HepG2 (cell line): Measurements from ENCODE around the gene ANAPC10. TPM values are rescaled to one million over a fixed set of nuclear protein-coding genes. Genes with fewer than 3 reads are reported as not detected.

Experiments
- CHD2 ChIP-seq: IDR thresholded peaks from 2 replicates; pipeline ENCODE4 v1.6.1; 2011; ENCODE audit warnings: low read depth, low read length, improper control_type of control experiment
- ZBTB39 ChIP-seq: sonication (generic); formaldehyde crosslinking; IDR thresholded peaks from 2 replicates; pipeline ENCODE4 v1.5.0; 2020; ENCODE audit warnings: missing genetic modification reagents
- ZNF317 ChIP-seq: sonication (generic); formaldehyde crosslinking; IDR thresholded peaks from 2 replicates; pipeline ENCODE4 v1.5.0; 2020; ENCODE audit warnings: mild to moderate bottlenecking, missing genetic modification reagents
- ZNF329 ChIP-seq: sonication (generic); formaldehyde crosslinking; IDR thresholded peaks from 2 replicates; pipeline ENCODE4 v1.9.0; 2021; ENCODE audit warnings: low read depth, mild to moderate bottlenecking, missing genetic modification reagents
- ZNF362 ChIP-seq: sonication (generic); formaldehyde crosslinking; IDR thresholded peaks from 2 replicates; pipeline ENCODE4 v1.4.0; 2020; ENCODE audit warnings: missing genetic modification reagents, mild to moderate bottlenecking, borderline replicate concordance
- ZNF713 ChIP-seq: sonication (generic); formaldehyde crosslinking; IDR thresholded peaks from 2 replicates; pipeline ENCODE4 v1.4.0; 2020; ENCODE audit warnings: mild to moderate bottlenecking, missing genetic modification reagents
- polyA plus RNA-seq, 8 experiments: library from polyadenylated mRNA; depleted of rRNA in 3 of 8; stranded (reverse) in 7 of 8; unstranded in 1 of 8; fragments of >200 nt; fragmentation: Illumina TruSeq in 4 of 8; extraction: Trizol in 4 of 8; gene quantifications; 2 replicates each; pipeline versions ENCODE4 v1.2.1 to v1.2.3, GENCODE V29; 2011 to 2016; ENCODE audit warnings: low read depth in 4 of 8, missing spikeins in 1 of 8, mixed read lengths in 1 of 8; ENCODE audit not compliant: insufficient read depth in 1 of 8
- total RNA-seq, 5 experiments: library from RNA; depleted of rRNA; stranded (reverse); fragments of >200 nt; fragmentation: Illumina TruSeq; extraction: Trizol; gene quantifications; 2 replicates each; pipeline ENCODE4 v1.2.3, GENCODE V29; 2016; ENCODE audit warnings: low read depth in 1 of 5
- TF ChIP-seq, protein P1 (sequence below): sonication (generic); formaldehyde crosslinking; IDR thresholded peaks from 2 replicates; pipeline ENCODE4 v1.5.0; 2020; ENCODE audit warnings: mild to moderate bottlenecking, missing genetic modification reagents, borderline replicate concordance
- TF ChIP-seq, protein P2 (sequence below): IDR thresholded peaks from 2 replicates; pipeline ENCODE4 v1.6.1; 2016; ENCODE audit warnings: missing genetic modification reagents, missing compliant biosample characterization
- TF ChIP-seq, protein P3 (sequence below): sonication (generic); formaldehyde crosslinking; IDR thresholded peaks from 2 replicates; pipeline ENCODE4 v1.5.0; 2020; ENCODE audit warnings: mild to moderate bottlenecking, missing genetic modification reagents
- TF ChIP-seq, protein P4 (sequence below): sonication (generic); formaldehyde crosslinking; IDR thresholded peaks from 2 replicates; pipeline ENCODE4 v1.5.1; 2020; ENCODE audit warnings: missing genetic modification reagents, mild to moderate bottlenecking, borderline replicate concordance

ANAPC10 gene
- total and polyA plus RNA-seq, 2 of the 13 experiments (the other 11 are each of a cell fraction or from before 2014, with no cell fraction given), result 21.9 to 32.7 TPM

DNA sequence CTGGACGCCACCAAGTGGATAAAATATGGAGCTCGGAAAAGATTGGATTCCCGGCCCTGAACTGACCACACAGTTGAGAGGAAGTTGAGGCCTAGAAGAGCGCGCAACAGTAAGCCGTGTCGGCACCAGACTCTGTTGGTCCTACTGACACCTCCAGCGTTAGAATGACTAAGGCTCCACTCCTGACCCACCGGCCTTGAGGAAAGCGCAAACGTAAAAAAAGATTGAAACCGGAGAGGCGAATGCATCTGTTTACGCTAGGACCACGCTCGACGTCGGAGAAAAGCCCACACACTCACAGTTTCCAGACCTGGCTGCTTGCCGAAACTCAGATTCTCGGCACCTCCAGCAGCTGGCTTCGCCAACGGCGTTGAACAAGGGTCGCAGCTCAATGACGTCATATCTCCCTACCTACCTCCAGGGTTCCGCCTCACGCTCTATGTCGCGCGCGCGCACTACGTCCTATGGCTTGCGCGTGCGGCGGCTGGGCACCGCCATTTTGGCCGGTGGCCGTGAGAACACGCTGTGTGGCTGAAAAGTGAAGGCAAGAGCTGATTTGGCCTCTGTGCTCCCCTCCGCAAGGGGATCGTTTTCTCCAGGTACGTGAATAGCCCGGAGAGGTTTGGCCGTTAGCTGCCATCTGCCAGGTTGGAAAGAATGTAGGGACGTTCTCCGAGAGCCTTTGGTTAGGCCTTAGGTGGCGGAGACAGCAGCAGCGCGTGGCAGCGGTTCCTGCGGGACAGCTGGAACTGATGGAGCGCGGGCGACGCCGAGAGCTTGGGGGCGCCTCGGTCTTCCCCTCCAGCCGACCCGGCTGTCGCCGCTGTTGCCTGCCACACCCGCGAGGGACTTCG lies at the start of gene ANAPC10, which contains the start of gene ABCE1 (continued):
- TF ChIP-seq, protein P1, sequence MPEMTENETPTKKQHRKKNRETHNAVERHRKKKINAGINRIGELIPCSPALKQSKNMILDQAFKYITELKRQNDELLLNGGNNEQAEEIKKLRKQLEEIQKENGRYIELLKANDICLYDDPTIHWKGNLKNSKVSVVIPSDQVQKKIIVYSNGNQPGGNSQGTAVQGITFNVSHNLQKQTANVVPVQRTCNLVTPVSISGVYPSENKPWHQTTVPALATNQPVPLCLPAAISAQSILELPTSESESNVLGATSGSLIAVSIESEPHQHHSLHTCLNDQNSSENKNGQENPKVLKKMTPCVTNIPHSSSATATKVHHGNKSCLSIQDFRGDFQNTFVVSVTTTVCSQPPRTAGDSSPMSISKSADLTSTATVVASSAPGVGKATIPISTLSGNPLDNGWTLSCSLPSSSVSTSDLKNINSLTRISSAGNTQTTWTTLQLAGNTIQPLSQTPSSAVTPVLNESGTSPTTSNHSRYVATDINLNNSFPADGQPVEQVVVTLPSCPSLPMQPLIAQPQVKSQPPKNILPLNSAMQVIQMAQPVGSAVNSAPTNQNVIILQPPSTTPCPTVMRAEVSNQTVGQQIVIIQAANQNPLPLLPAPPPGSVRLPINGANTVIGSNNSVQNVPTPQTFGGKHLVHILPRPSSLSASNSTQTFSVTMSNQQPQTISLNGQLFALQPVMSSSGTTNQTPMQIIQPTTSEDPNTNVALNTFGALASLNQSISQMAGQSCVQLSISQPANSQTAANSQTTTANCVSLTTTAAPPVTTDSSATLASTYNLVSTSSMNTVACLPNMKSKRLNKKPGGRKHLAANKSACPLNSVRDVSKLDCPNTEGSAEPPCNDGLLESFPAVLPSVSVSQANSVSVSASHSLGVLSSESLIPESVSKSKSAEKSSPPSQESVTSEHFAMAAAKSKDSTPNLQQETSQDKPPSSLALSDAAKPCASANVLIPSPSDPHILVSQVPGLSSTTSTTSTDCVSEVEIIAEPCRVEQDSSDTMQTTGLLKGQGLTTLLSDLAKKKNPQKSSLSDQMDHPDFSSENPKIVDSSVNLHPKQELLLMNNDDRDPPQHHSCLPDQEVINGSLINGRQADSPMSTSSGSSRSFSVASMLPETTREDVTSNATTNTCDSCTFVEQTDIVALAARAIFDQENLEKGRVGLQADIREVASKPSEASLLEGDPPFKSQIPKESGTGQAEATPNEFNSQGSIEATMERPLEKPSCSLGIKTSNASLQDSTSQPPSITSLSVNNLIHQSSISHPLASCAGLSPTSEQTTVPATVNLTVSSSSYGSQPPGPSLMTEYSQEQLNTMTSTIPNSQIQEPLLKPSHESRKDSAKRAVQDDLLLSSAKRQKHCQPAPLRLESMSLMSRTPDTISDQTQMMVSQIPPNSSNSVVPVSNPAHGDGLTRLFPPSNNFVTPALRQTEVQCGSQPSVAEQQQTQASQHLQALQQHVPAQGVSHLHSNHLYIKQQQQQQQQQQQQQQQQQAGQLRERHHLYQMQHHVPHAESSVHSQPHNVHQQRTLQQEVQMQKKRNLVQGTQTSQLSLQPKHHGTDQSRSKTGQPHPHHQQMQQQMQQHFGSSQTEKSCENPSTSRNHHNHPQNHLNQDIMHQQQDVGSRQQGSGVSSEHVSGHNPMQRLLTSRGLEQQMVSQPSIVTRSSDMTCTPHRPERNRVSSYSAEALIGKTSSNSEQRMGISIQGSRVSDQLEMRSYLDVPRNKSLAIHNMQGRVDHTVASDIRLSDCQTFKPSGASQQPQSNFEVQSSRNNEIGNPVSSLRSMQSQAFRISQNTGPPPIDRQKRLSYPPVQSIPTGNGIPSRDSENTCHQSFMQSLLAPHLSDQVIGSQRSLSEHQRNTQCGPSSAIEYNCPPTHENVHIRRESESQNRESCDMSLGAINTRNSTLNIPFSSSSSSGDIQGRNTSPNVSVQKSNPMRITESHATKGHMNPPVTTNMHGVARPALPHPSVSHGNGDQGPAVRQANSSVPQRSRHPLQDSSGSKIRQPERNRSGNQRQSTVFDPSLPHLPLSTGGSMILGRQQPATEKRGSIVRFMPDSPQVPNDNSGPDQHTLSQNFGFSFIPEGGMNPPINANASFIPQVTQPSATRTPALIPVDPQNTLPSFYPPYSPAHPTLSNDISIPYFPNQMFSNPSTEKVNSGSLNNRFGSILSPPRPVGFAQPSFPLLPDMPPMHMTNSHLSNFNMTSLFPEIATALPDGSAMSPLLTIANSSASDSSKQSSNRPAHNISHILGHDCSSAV (CRISPR knock-in tag), result peak; percentile 75; the same call in 1 of the 2 replicates
- TF ChIP-seq CHD2 (0 out of 2 replicates have a peak, but pooled peaks have one; percentile 9), ZNF317 (peak; percentile 75; the same call in 1 of the 2 replicates), ZNF713 (CRISPR knock-in tag) (no peak), ZNF329 (CRISPR knock-in tag) (peak; percentile 36; the same call in 1 of the 2 replicates), ZNF362 (CRISPR knock-in tag) (no peak), ZBTB39 (CRISPR knock-in tag) (0 out of 2 replicates have a peak, but pooled peaks have one; percentile 71)
- TF ChIP-seq, protein P2, sequence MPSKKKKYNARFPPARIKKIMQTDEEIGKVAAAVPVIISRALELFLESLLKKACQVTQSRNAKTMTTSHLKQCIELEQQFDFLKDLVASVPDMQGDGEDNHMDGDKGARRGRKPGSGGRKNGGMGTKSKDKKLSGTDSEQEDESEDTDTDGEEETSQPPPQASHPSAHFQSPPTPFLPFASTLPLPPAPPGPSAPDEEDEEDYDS (CRISPR knock-in tag), result peak; percentile 82
- TF ChIP-seq, protein P3, sequence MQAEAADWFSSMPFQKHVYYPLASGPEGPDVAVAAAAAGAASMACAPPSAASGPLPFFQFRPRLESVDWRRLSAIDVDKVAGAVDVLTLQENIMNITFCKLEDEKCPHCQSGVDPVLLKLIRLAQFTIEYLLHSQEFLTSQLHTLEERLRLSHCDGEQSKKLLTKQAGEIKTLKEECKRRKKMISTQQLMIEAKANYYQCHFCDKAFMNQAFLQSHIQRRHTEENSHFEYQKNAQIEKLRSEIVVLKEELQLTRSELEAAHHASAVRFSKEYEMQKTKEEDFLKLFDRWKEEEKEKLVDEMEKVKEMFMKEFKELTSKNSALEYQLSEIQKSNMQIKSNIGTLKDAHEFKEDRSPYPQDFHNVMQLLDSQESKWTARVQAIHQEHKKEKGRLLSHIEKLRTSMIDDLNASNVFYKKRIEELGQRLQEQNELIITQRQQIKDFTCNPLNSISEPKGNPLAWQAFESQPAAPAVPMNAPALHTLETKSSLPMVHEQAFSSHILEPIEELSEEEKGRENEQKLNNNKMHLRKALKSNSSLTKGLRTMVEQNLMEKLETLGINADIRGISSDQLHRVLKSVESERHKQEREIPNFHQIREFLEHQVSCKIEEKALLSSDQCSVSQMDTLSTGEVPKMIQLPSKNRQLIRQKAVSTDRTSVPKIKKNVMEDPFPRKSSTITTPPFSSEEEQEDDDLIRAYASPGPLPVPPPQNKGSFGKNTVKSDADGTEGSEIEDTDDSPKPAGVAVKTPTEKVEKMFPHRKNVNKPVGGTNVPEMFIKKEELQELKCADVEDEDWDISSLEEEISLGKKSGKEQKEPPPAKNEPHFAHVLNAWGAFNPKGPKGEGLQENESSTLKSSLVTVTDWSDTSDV, result no peak
- TF ChIP-seq, protein P4, sequence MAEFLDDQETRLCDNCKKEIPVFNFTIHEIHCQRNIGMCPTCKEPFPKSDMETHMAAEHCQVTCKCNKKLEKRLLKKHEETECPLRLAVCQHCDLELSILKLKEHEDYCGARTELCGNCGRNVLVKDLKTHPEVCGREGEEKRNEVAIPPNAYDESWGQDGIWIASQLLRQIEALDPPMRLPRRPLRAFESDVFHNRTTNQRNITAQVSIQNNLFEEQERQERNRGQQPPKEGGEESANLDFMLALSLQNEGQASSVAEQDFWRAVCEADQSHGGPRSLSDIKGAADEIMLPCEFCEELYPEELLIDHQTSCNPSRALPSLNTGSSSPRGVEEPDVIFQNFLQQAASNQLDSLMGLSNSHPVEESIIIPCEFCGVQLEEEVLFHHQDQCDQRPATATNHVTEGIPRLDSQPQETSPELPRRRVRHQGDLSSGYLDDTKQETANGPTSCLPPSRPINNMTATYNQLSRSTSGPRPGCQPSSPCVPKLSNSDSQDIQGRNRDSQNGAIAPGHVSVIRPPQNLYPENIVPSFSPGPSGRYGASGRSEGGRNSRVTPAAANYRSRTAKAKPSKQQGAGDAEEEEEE (CRISPR knock-in tag), result no peak
